Epithelial cell of proximal tubule (primary cell): ENCODE measurements around the gene DDIAS. TPM values are rescaled to one million over a fixed set of nuclear protein-coding genes. Genes with fewer than 3 reads are reported as not detected.

ENCODE experiments used
- DNase-seq: peaks from one replicate; pipeline ENCODE4 v3.0.0-alpha.2; 2011; ENCODE audit warnings: low read depth
- H3K4me3 ChIP-seq: 2 replicates; pipeline ENCODE4 v1.5.1; 2011; ENCODE audit warnings: low read depth, mild to moderate bottlenecking, low read length
- total RNA-seq: library from RNA; depleted of rRNA; stranded (reverse); fragments of >200 nt; gene quantifications from 2 replicates; pipeline ENCODE4 v1.2.3, GENCODE V29; 2015
- TF ChIP-seq, protein P1 (sequence below): conservative IDR thresholded peaks from 2 replicates; pipeline ENCODE4 v1.5.1; 2012; ENCODE audit warnings: low read depth, mild to moderate bottlenecking, low read length

The DDIAS gene
- total RNA-seq, 1 donor from 2014 or later, result 7.1 TPM

DNA sequence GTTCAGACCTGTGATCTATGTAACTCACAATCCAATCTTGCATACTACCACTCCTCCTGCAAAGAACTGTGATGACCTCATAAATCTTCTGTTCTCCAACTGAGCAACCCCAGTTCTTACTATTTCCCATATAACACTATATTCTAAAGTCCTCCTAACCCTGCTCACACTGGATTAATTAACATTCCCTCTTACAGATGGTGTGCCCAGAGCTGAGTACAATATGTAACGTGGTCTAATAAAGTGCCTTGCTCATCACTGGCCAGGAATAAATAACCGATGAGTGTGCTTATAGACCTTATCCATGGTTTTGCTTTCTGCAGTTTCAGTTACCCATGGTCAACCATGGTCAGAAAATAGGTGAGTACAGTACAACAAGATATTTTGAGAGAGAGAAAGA, 29.9 kb upstream of the DDIAS start:
- no peak overlapping the region for H3K4me3 ChIP-seq
- DNase-seq, result no peak
- TF ChIP-seq, protein P1, sequence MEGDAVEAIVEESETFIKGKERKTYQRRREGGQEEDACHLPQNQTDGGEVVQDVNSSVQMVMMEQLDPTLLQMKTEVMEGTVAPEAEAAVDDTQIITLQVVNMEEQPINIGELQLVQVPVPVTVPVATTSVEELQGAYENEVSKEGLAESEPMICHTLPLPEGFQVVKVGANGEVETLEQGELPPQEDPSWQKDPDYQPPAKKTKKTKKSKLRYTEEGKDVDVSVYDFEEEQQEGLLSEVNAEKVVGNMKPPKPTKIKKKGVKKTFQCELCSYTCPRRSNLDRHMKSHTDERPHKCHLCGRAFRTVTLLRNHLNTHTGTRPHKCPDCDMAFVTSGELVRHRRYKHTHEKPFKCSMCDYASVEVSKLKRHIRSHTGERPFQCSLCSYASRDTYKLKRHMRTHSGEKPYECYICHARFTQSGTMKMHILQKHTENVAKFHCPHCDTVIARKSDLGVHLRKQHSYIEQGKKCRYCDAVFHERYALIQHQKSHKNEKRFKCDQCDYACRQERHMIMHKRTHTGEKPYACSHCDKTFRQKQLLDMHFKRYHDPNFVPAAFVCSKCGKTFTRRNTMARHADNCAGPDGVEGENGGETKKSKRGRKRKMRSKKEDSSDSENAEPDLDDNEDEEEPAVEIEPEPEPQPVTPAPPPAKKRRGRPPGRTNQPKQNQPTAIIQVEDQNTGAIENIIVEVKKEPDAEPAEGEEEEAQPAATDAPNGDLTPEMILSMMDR, result no peak

DNA sequence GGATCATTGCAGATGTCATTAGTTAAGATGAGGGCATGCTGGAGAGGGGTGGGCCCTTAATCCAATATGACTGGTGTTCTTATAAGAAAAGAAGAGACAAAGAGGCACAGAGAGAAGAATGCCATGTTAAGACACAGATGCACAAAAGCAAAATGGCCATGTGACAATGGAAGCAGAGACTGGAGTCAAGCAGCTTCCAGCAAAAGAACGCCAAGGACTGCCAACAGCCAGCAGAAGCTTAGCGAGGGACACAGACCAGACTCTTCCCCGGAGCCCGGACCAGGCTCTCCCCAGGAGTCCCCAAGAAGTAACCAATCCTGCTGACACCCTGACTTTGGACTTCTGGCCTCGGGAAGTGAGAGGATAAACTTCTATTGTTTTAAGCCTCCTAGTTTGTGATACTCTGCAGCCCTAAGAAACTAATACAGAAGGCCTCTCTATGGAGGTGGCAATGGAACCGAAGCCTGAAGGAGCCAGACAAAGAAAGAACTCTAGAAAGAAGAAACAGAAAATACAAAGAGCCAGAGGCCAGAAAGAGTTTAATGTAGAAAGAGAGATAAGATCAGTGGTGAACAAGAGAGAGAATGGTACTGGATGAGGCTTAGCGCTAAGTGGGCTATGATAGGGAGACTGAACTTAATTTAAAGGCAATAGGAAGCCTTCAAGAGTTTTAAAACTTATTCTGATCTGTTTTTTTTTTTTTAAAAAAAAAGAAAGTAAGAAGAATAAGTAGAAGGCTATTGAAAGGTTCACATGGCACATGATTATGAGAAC, 29.0 kb upstream of the DDIAS start:
- no peak for DNase-seq
- no peak overlapping the region for H3K4me3 ChIP-seq
- TF ChIP-seq, protein P1, result no peak

DNA sequence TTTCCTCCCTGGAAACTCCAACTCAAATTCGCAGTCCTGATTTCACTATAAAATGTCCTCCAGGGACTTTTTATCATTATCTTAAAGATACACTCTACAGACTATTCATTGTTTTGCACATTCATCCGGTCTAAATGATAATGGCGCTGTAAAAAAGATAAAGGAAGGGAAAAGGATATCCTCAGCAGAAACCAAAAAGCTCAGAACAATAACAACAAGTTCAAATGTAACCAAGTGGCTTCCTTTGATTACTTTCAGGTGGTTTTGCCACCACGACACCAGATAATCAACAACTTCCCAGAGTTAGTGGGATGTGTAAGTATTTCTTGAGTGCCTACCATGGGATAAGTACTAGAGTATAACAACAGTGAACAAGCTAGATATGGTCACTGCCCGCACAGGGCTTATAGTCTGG, 27.6 kb upstream of the DDIAS start:
- H3K4me3 ChIP-seq, result no peak overlapping the region
- TF ChIP-seq, protein P1, result no peak
- no peak for DNase-seq

DNA sequence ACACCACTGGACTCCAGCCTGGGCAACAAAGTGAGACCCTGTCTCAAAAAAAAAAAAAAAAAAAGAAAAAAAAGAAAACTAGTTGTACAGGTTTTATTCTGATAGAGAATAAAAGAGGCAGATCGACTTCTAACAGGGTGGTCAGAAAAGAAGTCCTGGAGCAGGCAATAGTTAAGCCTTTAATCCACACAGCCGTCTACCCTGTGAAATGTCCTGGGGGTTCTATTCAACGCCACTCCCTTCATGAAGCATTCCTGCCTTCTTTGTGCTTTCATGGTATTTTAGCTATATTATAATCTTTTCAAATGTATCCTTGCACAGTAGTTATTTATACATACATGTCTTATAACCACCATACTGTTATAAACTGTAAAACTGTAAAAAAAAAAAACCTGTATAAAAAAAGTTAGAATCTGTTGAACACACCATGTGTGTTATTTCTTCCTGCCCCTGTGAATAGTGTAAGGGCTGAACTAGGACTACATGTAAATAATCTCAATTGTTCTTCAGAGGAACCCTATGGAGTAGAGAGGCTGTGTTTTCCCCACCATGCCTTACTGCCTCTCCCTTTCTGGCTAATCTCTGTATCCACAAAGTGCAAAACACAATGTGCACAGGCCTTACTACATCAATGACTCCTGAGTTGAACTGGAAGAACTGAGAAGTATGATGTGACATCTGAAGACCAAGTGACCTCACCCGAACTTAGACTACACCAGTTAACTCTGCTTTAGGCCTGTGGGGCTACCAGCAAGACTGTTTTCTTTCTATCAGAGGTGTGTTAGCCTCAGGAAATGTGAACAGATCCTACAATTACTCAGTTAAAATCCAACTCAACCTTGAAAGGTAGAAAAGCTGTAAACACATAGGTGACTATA, 26.7 kb upstream of the DDIAS start:
- TF ChIP-seq, protein P1, result no peak
- no peak overlapping the region for H3K4me3 ChIP-seq
- DNase-seq, result no peak

DNA sequence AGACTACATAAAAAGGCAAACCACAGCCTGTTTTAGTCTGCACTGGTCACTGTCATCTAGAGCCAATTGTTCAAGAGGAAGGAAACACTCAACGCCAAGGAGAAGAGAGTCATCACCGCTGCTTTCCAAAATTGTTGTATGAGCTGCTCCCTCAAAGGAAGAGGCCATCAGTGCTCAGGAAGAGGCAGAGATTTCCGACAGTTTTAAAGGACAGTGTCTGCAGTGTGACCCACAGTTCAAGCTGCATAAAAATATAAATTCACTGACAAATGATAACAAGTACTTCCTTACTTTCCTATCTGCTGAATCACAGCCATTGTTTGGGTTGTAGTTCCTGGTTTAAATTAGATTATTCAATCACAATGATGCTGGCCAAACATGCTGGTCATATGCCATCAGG, 17.7 kb upstream of the DDIAS start:
- DNase-seq, result no peak
- no peak overlapping the region for H3K4me3 ChIP-seq
- TF ChIP-seq, protein P1, result no peak

DNA sequence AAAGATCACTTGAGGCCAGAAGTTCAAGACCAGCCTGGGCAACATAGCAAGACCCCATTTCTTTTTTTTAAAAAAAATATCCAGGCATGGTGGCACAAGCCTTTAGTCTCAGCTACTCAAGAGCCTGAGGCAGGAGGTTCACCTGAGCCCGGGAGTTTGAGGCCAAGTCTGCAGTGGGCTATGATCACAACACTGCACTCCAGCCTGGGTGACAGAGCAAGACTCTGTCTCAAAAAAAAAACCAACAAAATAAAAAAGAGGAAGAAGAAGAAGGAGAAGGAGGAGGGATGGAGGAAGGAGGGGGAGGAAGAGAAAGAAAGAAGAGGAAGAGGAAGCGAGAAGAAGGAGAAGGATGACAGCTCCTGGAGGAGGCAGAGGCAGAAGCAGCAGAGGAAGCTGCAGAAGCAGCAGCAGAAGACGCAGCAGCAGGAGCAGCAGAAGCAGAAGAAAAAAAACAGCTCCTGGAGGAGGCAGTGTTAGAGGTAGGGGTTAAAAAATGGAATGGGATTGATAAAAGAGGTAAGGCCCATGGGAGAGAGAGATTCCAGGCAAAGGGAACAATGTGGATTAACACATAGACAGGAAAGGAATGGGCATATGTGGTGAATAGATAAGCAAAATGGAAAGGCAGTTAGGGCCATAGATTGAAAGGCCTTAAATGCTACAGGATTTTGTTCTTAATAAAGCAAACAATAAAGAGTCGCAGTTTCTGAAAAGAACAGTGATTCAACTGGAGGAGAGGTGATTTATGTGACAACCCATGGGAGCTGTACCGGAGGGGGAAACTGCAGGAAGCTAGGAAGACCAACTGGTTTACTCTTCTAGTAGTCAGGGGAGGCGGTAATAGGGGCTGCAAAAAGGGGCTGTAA, 12.2 kb upstream of the DDIAS start:
- no peak for DNase-seq
- TF ChIP-seq, protein P1, result no peak
- H3K4me3 ChIP-seq, result no peak overlapping the region
